ENCODE measurements around the gene IGFLR1.

- TF ChIP-seq CTCF (IDR thresholded peaks at IDR 0.05) (no peak), POLR2A (IDR thresholded peaks at IDR 0.05) (no peak)
These were observed 17.7 kb downstream of the IGFLR1 start for GRCh38 chr19:35724560-35724959.
